HG02571 (cell line): ENCODE data around the gene FBXO24.
A peak's percentile ranks its signal among the peaks of the same experiment; 100 is the strongest.

Experiments
- ATAC-seq: cut with Tn5 transposase; IDR thresholded peaks from one replicate; pipeline ENCODE4 v1.9.1; 2021; ENCODE audit warnings: mild to moderate bottlenecking, moderate library complexity; ENCODE audit not compliant: unreplicated experiment

FBXO24 gene

DNA sequence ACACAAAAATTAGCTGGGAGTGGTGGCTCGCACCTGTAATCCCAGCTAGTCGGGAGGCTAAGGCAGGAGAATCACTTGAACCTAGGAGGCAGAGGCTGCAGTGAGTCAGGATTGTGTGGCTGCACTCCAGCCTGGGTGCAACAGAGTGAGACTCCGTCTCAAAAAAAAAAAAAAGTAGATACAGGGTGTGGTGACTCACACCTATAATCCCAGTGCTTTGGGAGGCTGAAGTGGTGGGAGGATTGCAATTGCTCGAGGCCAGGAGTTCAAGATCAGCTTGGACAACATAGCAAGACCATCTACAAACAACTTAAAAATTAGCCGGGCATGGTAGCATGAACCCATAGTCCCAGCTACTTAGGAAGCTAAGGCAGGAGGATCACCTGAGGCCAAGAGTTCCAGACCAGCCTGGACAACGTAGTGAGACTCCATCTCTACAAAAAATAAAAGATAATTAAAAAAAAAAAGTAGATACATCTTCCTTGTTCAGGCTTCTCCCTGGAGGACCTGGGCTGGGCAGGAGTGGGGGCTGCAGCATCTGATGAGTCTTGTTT, 28.3 kb downstream of the FBXO24 start:
- ATAC-seq, result no peak

DNA sequence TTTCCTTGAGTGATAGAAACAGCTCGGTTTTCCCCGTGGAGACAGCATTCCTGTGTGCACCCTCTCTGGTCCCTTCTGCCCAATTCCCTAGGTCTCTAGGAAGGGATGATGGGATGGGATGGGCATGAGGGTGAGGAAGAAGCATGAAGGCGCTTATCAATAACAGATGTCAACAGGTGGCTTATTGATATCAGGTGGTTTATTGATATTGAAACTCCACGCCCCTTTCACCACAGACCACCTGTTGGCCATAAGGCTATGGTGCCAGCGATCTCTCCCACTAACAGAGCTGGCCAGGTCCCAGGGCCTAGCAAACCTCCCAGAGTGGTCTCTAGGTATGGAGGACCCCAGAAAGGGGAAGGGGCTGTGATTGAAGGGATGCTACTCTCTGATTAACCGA, 34.1 kb downstream of the FBXO24 start:
- ATAC-seq, result no peak

GRCh38 chr7:100620804-100621203, 34.7 kb downstream of the FBXO24 start:
- ATAC-seq, result no peak

DNA sequence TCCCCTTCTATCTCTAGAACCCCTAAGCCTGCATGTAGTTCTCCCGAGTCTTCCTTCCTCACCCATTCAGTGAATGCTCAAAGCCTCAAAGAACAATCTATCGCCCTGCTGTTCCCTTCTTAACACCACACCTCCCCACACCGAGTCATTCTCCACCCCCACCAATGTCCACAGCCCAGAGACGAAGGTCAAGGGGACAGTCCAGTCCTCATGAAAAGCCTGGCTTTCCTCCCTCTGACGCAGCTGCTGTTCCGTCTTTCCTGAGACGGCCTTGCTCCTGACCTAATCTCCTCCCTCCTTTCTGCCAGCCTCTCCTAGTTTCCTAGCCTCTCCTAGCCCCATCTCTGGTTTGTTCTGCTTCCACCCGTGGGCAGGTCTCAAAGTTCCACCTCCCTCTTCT, 35.4 kb downstream of the FBXO24 start:
- no peak for ATAC-seq

- ATAC-seq, result no peak
These were observed 38.1 kb downstream of the FBXO24 start for GRCh38 chr7:100623951-100624824.

DNA sequence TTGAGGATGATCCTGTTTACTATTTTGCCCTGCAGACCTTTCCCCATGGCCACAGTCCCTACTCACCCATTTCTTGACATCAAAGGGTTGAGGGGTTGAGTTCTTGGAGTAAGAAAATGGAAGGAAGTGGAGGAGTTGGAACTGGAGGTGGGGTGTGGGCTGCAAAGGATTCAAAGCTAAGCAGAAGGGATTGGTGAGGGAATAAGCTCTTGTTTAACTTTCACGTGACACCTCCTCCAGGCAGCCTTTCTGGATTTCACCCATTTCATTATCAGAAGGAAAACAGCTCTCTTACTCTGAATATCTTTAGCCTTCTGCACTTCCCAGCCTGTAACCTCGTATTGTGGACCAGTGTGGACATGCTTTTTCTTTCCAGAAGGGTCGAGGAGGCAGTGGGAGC, 39.9 kb downstream of the FBXO24 start:
- ATAC-seq, result no peak

DNA sequence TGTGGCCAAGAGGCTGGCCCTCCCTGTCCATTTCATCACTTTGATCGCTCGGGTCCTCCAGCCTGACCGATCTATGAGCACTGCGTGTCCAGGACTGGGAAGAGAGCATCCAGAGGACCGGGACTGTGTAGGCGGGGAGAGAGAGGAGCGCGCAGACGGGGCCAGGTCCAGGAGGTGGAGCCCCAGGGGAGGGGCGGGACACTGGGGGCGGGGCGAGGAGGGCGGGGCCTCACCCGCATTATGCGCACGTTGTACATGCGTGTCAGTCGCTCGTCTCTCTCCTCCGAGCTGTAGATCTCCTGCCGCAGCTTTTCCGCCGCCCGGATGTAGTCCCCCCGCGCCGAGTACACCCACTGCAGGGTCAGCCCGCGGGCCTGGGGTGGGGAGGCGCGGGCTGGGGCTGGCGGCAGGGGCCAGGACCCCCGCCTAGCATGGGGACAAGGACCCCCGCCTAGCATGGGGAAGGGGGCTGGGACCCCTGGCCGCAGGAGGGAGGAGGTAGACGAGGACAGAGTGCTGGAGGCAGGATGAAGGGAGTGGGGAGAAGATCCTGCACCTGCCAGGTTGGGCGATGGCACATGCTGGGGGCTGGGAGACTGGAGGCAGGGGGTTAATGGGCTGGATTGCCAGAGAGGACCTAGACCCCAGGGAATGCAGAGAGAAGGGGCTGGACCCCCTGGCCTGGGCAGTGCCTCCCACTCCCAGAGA, 40.6 kb downstream of the FBXO24 start:
- peak; percentile 67 for ATAC-seq

- no peak for ATAC-seq
These were observed 41.1 kb downstream of the FBXO24 start for GRCh38 chr7:100627238-100627549.

DNA sequence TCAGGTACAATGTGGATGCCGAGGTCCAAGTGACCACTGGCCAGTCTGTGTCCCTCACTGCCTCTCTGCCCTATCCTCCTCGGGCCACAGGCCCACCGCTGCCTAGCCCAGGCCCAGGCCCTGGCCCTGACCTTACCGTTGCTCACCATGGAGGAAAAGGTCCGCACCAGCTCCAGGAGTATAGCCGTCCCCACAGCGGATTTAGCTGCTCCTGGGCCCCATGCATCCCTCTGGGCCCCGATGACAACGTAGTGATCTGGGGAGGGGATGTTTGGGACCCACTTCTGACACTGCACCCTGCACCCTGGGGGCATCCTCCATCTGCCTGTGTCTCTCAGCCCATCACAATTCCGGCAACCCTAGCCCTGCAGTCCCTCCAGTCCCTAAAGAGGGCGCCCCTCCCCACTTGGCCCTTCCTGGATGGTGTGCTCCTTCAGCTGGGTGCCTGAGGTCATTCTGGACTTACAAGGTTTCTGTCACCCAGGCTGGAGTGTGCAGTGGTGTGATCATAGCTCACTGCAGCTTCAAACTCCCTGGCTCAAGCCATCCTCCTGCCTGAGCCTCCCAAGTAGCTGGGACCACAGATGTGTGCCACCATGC, 43.1 kb downstream of the FBXO24 start:
- no peak for ATAC-seq

DNA sequence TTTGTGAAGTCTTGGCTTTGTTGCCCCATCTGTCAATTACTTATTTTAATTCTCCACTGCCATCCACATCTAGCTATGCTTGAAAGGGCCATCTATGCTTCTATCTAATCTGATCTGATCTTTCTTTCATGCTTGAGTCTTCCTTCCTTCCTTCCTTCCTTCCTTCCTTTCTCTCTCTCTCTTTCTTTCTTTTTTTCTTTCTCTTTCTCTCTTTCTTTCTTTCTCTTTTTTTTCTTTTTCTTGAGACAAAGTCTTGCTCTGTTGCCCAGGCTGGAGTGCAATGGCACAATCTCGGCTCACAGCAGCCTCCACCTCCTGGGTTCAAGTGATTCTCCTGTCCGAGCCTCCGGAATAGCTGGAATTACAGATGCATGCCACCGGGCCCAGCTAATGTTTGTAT, 43.9 kb downstream of the FBXO24 start:
- ATAC-seq, result no peak

- no peak for ATAC-seq
These were observed 47.0 kb downstream of the FBXO24 start for GRCh38 chr7:100632951-100633717.

- no peak for ATAC-seq
These were observed 53.9 kb downstream of the FBXO24 start for GRCh38 chr7:100639995-100640516.

DNA sequence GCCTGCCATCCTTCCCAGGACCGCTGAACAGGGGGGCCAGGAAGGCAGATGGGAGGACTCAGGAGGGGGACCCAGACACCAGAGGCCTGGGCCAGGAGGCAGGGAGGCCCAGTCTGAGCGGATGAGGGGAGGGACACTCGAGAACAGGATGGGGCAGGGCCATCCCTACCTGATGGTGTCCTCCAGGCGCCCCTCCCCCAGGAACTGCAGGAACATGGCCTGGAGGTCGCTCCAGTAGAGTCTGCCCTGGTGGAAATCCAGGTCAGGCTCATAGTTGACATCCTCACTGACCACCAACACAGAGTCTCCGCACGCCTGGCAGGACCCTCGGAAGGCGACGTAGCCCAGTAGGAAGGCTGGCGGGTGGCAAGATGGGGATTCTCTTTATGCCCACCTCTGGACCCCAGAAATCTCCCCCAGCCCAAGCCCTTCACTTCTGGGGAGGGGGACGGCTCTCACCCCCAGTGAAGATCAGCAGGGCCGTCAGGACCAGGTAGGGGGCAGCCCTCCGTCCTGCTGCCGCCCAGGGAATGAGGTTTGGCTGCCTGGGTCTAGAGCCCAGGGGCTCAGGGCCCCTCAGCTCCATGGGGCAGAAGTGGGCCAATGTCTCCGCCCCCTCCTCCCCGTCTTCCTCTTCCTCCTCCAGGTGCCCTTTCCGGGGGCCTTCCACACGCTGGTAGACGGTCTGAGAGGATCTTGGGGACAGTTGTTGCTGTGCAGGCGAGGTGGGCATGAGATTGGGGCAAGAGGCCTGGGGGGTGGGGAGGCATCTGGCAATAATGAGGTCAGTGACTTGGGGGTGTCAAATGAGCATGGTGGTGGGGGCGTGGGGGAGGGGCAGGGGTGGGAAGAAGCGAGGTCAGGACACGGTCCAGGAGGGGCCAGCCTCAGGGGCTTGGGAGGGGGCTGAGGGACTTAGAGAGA, 54.7 kb downstream of the FBXO24 start:
- ATAC-seq, result no peak

DNA sequence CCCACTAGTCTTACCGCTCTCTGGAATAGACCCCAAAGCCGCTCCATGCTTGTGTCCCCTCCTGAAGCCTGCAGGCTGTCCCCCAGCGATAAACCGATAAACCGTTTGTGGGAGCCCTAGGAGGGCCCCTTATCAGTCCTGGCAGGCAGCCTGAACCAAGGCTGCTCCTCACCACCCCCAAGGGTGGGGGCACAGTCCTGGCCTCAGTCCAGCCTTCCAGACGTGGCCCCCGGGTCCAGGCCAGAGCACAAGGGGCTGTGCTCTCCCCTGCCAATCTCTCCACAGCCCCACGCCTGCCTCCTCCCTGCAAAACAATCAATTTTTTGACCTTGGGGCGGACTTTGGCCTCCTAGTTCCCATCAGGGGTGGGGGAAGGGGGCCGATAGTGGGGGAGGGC, 55.3 kb downstream of the FBXO24 start, which contains the start of gene TFR2:
Gene TFR2 (minus strand): TSS at position 90 of the 397 bp plus-strand sequence. CDS start 43 bp downstream, at position 47.
- ATAC-seq, result no peak

GRCh38 chr7:100641860-100642533, 55.9 kb downstream of the FBXO24 start:
- ATAC-seq, result no peak

DNA sequence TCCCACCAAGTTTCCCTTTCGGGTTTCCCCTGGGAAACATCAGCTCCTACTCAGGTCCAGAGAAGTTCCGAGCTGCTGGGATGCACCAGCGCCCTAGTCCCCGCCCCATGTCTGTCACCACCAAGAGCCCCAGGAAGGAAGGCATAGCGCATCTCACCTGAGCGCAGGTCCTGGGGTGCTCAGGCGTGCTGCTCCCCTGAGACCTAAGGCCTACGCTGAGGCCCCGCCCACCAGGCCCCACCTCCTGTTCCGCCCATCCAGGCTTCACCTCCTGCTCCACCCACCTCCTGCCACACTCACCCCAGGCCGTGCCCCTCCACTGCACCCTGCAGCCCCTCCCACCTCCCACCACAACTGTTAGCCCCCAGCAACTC, 56.4 kb downstream of the FBXO24 start:
- ATAC-seq, result no peak

DNA sequence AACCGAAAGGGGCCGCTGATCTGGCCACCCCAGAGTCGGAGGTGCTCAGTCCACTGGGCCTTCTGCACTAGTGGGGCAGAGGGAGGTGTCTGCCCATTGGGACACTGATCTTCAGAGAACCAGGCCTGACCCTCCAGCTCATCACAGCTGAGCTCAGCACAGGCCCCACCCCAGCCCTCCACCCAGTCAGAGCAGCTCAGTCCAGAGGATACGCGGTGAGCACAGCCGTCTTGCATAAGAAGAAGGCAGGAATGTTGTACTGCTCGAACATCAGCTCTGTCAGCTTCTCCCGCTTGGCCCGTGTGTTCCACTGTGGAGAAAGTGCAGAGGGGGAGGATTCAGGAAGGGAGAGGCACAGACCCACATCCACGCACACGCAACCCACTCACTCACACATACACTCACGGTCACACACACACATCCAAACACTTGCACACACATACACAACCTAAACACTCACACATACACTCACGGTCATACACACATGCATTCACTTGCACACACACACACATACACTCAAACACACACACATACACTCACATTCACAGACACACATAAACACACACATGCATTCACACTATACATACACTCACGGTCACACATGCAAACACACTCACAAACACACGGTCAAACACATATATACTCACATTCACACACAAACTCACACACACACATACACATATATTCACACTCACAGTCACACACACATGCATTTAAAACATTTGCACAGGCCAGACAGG, 63.9 kb downstream of the FBXO24 start:
- ATAC-seq, result no peak
